NT2/D1 (cell line): ENCODE data around the gene SMU1.

Experiments
- YY1 ChIP-seq: IDR thresholded peaks from 2 replicates; pipeline ENCODE4 v1.6.1; 2011; ENCODE audit not compliant: insufficient read length, insufficient read depth
- ZNF274 ChIP-seq: IDR thresholded peaks from 2 replicates; pipeline ENCODE4 v1.6.1; 2011; ENCODE audit warnings: mild to moderate bottlenecking, low read depth, low read length

- TF ChIP-seq YY1 (no peak), ZNF274 (no peak)
Measured at GRCh38 chr9:33124046-33124445, 47.6 kb upstream of the SMU1 start.
